ENCODE measurements around the gene RAB17.

RAB17 gene

GRCh38 chr2:237603049-237603717 lies 12.6 kb upstream of the RAB17 start:
- Histone ChIP-seq H3K9me3 (no peaks in the 10 kb centered on the region), H3K4me1 (peaks cover 0 to 39% (median 15%) of the 10 kb centered on the region in 4 donors), H3K27ac (peak overlapping the region; percentile 28 to 39), H3K4me3 (no peak overlapping the region), H3K36me3 (no peaks in the 10 kb centered on the region), H3K27me3 (no peaks in the 10 kb centered on the region)
- TF ChIP-seq CTCF (IDR thresholded peaks at IDR 0.05): no peak
- no peak for DNase-seq
- intact Hi-C loops (cut with DNase I; ENCODE audit: low total_unique reads): loop anchor here (5.0 kb wide), 1 partner anchor 139 kb away; no protein-coding TSS in a partner anchor

GRCh38 chr2:237602409-237602808 lies 11.9 kb upstream of the RAB17 start:
- Histone ChIP-seq H3K9me3 (no peaks in the 10 kb centered on the region), H3K4me3 (no peak overlapping the region), H3K27me3 (no peaks in the 10 kb centered on the region), H3K36me3 (no peaks in the 10 kb centered on the region), H3K4me1 (peaks cover 0 to 41% (median 15%) of the 10 kb centered on the region in 4 donors), H3K27ac (peak overlapping the region in 1 of 2 donors; percentile 23)
- TF ChIP-seq CTCF (IDR thresholded peaks at IDR 0.05): no peak
- intact Hi-C loops (cut with DNase I; ENCODE audit: low total_unique reads): loop anchor here (5.0 kb wide), 1 partner anchor 140 kb away; no protein-coding TSS in a partner anchor
- DNase-seq: no peak

GRCh38 chr2:237601453-237602116 lies 11.1 kb upstream of the RAB17 start:
- H3K27me3 ChIP-seq: no peaks in the 10 kb centered on the region
- no peaks in the 10 kb centered on the region for H3K36me3 ChIP-seq
- no peak for DNase-seq
- no peaks in the 10 kb centered on the region for H3K9me3 ChIP-seq
- peak overlapping the region; percentile 97 to 98 for H3K27ac ChIP-seq
- peaks cover 0 to 41% (median 15%) of the 10 kb centered on the region in 4 donors for H3K4me1 ChIP-seq
- H3K4me3 ChIP-seq: no peak overlapping the region
- no peak for TF ChIP-seq CTCF (IDR thresholded peaks at IDR 0.05)
- intact Hi-C loops (cut with DNase I; ENCODE audit: low total_unique reads): loop anchor here (5.0 kb wide), 1 partner anchor 141 kb away; no protein-coding TSS in a partner anchor

GRCh38 chr2:237600205-237600846 lies 9.8 kb upstream of the RAB17 start:
- Histone ChIP-seq H3K4me1 (peaks cover 0 to 48% (median 19%) of the 10 kb centered on the region in 4 donors), H3K27ac (peak overlapping the region; percentile 97 to 98), H3K27me3 (no peaks in the 10 kb centered on the region), H3K9me3 (no peaks in the 10 kb centered on the region), H3K36me3 (no peaks in the 10 kb centered on the region), H3K4me3 (peak overlapping the region; percentile 24 to 42)
- peak; percentile 81 to 92 for DNase-seq
- TF ChIP-seq CTCF (IDR thresholded peaks at IDR 0.05): peak; percentile 41 to 42
- intact Hi-C loops (cut with DNase I; ENCODE audit: low total_unique reads): loop anchor here (5.0 kb wide), 1 partner anchor 142 kb away; no protein-coding TSS in a partner anchor

GRCh38 chr2:237599465-237600110 lies 9.1 kb upstream of the RAB17 start:
- Histone ChIP-seq H3K4me3 (peak overlapping the region; percentile 24 to 42), H3K27ac (peak overlapping the region; percentile 97 to 98), H3K4me1 (peaks cover 0 to 55% (median 26%) of the 10 kb centered on the region in 4 donors), H3K36me3 (no peaks in the 10 kb centered on the region), H3K27me3 (no peaks in the 10 kb centered on the region), H3K9me3 (no peaks in the 10 kb centered on the region)
- no peak for DNase-seq
- TF ChIP-seq CTCF (IDR thresholded peaks at IDR 0.05): no peak
- intact Hi-C loops (cut with DNase I; ENCODE audit: low total_unique reads): loop anchor here (5.0 kb wide), 1 partner anchor 143 kb away; no protein-coding TSS in a partner anchor

Measured in tibial artery (tissue), 4 donors.